HG02938 (cell line): ENCODE results near the gene POLD3.
"Not testable (repeated sequence)": the region's sequence is repeated elsewhere in the genome, so short reads cannot be mapped to it uniquely, and the experiment has no call there.

ENCODE experiments used
- ATAC-seq: cut with Tn5 transposase; IDR thresholded peaks from one replicate; pipeline ENCODE4 v1.9.1; 2021; ENCODE audit warnings: mild to moderate bottlenecking, moderate library complexity; ENCODE audit not compliant: unreplicated experiment

POLD3 gene

DNA sequence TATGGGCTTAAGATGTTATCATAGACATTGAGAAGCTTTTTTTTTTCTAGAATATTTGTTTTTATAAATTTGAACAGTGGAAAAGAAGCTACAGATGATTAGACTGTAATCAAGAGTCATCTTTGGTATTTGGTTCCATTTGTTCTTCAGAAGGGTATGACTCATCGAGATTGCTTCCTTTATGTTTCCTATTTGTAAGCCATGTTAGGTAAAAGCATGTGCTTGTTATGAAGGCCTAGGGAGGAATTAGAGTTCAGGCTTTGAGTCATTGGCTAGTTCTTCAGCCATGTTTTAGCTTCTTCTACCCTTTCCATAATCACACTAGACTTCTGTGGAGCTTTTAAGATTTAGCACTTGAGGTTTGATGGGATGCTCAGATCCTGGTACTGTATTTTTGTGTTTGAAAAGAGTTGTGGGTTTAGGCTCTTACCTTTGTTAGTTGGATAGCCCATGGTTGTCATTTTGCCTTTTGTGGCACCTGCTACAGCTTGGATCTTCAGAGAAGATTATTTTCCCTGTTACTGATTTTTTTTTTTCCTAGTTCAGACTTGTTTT is 44.3 kb downstream of the POLD3 start:
- no peak for ATAC-seq

DNA sequence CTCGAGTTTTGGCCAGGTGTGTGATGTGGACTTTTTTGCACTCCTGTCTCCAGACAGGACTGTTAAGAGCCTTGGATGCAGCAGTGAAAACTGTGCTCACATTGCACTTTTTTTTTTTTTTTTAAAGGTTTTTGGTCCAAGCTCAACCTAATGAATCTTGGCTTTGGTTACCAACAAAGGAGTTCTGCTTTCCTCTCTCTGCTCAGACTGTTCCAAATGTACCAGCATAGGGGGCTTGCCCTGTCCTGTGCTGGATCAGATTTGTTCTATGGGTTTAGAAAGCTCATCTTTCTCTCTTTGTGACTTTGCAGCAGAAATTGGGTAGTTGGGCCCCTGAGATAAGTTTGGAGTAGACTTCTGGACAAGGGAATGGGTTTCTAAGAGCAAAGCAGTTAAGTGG is 45.3 kb downstream of the POLD3 start:
- ATAC-seq: no peak

DNA sequence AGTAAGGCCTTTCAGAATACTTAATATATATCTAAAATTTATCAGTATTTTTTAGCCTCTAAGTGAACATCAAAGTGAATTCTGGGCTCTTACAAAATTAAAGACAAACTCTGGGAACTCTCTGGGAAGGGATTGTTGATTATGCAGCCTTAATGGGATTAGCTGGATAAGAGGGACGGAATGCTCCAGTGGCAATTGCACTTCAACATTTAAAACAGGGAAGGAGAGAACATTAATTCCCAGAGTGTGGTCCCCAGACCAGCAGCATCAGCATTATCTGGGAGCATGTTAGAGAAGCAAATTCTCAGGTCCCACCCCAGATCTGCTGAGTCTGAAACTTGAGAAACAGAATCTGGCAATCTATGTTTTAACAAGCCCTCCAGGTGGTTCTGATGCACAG is 46.5 kb downstream of the POLD3 start:
- ATAC-seq: no peak

DNA sequence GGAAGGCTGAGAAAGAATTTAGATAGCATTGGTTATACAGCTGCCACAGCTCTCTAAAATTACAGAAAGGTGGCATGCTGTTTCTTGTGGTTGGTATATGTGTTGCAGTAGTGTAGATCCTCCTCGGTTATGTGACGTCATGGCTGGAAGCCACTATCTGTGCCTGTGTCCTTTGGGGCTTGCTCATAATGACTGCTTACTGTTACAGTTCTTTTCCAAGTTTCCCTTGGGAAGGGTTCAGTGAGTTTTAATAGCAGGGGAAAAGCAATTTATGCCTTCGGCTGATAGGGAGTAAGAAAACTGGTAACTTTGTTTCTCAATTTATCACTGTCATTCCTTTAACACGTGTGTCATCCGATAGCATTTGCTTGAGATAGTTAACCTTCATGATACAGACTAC is 47.2 kb downstream of the POLD3 start:
- no peak for ATAC-seq

DNA sequence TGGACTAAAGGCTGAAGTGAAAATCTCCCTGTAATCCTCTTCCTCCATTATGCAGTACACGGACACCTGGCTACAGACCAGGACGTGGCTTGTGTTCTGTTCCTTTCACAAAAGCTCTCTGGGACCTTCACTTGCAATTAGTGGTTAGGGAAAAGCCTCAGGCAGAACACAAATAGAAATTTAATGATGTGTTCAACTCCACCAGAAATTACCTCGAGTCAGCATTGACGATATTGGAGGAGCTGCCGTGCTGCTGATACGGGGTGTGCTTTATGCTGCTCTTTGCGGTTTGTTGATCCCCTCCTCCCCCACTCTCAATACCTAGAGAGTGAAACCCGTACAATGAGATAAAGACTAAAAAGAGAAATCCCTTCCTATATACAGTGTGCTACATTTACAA is 48.9 kb downstream of the POLD3 start:
- ATAC-seq: no peak

DNA sequence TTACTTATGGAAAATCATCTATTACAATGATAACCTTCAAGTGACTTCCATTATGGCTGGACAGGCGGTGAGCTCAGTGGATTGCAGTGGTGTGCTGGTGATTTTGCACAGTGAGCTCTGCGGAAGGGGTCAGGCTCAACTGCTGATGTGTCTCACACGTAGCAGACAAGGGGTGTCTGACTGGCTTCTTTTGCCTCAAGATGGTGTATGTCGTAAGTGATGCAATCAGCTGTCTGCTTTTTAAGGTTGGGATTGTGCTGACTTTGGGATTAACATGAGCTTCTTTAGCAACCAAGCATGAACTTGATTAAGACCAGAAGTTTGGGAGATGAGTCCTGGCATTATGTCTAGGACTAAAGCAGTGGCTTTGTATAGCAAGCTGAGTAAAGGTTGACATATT is 49.5 kb downstream of the POLD3 start:
- no peak for ATAC-seq

DNA sequence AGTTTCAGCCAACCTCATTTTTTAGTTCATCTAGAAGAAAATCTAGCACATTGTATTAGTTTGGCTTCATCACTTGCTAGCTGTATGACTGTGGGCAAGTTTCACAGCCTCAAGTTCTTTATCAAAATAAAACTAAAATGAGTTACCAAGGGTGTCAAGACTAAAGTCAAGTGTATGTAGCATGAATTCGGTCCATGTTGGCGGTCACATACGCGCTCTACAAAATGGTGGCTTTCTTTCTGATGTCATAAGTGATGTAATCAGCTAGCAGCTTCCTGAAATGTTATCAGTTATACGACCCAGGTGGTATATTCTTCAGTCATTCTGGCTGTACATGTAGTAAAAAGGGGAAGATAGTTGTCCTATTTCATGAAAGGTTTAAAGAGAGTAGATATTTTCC is 50.5 kb downstream of the POLD3 start:
- no peak for ATAC-seq

DNA sequence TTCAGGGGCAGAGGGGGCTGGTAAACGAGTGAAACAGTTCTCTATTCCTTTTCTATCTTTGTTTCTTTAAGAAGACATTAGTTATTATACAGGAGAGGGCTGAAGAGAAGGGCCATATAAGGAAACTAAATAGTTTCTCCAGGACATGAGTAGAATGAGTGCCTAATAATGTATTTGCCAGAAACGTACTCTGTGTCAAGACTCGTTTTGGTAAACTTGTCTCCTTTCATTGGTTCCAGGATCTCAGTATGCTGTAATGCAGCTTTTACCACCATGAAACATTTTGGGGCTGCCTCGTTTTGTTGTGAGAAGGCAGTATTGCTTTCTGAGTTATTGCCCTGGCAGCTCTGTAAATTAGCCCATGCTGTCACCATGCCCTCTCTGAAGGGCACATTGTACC is 51.7 kb downstream of the POLD3 start:
- no peak for ATAC-seq

DNA sequence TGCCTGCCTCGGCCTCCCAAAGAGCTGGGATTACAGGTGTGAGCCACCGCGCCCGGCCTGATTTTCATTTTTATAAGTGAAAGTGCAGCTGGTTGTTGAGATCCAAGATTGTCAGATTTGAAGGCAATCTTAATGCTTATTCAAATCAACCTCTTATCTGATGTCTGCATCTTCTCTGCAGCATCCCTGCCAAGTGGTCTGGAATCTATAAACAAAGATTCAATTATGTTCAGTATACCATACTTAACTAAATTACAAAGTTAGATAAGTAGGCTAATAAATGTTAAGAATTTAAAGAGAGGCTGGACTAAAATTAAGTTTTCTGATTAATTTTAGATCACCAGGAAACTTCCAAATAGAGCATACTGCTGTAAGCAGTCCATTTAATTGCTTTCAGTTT is 53.8 kb downstream of the POLD3 start:
- no peak for ATAC-seq

DNA sequence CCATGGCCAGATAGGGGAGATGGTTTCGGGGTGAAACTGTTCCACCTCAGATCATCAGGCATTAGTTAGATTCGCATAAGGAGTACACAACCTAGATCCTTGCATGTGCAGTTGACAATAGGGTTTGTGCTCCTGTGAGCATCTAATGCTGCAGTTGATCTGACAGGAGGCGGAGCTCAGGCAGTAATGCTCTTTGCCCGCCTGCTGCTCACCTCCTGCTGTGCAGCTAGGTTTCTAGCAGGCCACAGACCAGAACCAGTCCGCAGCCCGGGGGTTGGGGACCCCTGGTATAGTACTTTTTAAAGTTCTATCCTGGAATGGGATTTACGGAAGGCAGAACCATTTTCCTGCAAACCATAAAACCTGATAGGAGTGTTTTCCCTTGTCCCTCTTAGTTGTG is 54.6 kb downstream of the POLD3 start:
- no peak for ATAC-seq

DNA sequence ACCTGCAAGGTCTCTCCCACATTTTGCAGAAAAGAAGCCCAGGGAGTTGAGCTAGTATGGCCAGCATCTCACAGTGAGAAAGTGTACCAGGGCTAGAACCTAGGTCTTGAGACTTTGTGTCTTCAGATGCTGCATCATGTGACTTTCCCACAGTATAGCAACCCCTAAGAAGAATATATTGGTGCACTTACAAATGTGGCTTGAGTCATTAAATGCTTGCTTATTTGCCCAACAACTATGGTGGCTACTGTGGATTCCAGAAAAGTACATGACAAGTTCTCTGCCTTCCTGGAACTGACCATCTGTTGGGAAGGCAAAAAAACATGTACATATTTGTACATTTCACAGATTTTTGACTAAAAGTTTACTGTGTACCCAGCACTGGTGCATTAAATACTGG is 55.0 kb downstream of the POLD3 start:
- ATAC-seq: no peak

DNA sequence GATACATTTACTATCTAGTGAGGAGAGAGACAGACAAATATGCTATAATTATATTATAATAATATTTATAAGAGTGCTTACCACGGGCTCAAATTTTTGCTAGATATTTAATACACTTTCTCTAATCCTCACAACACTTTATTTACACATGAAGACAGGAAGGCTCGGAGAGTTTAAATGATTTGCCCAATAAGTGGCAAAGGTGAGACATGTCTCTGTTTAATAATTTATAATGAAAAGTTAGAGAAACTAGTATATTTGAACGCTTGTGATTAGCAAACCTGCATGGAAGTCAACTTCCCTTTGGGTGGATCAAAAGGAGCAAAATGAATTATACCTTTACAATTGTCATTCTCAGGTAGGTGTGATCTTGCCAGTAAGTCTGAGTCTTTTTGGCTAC is 55.4 kb downstream of the POLD3 start:
- no peak for ATAC-seq

DNA sequence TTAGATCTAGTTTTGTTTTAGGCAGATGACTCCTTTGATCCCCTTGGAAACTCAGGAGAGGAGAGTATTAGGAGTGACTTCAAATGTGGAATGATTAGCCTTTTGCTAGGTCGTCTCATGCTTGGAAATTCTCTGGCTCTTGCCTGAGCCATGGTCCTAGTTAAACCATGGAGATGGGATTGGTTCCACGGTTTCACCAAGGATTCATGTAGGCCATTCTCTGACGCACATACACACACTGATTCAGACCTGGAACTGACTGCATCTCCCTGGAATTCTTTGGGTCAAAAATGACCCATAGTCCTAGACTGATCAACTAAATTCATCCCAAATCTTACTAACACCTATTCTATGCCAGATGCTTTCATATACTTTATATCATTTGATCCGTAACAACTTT is 56.5 kb downstream of the POLD3 start:
- no peak for ATAC-seq

DNA sequence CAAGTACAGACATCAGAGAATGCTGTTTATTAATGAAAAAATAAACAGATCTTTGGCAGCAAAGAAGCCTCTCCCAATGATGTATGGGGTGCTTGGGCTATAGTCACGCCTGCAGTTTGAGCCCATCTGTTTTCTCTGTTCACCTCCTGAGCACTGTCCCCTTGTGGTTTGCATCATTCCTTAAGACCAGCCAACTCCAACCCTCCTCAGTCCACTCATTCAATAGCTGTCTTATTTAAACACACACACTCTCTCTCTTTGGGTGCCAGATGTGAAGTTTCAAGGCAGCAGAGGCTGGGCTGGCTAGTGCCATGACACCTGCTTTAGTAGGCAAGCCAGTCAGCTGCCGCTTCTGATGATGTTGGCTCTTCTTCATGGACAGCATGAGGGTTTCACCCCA is 58.1 kb downstream of the POLD3 start:
- ATAC-seq: no peak

DNA sequence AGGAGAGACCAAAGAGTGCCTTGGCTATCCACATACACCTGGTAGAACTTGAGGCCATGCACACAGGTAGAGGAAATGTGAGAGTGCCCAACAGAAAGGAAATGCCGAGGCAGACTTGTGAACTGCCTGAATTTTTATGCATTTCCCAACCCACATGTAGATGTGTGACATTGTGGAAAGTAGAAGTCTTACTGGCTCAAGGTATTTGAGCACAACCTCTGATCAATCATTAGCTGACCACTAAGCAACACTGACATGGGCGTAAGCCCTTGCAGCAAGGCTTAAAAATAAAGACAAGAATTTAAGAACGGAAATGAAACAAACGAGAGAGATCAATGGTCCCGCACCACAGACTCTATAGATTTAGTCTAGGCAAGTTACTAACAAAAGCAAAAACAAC is 62.6 kb downstream of the POLD3 start:
- ATAC-seq: no peak

DNA sequence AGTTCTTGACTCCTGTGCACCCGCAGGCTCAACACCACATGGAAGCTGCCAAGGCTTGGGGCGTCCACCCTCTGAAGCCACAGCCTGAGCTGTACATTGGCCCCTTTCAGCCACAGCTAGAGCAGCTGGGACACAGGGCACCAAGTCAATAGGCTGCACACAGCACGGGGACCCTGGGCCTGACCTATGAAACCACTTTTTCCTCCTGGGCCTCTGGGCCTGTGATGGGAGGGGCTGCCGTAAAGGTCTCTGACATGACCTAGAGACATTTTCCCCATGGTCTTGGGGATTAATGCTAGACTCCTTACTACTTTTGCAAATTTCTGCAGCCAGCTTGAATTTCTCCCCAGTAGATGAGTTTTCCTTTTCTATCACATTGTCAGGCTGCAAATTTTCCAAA is 66.7 kb downstream of the POLD3 start:
- not testable (repeated sequence) for ATAC-seq

DNA sequence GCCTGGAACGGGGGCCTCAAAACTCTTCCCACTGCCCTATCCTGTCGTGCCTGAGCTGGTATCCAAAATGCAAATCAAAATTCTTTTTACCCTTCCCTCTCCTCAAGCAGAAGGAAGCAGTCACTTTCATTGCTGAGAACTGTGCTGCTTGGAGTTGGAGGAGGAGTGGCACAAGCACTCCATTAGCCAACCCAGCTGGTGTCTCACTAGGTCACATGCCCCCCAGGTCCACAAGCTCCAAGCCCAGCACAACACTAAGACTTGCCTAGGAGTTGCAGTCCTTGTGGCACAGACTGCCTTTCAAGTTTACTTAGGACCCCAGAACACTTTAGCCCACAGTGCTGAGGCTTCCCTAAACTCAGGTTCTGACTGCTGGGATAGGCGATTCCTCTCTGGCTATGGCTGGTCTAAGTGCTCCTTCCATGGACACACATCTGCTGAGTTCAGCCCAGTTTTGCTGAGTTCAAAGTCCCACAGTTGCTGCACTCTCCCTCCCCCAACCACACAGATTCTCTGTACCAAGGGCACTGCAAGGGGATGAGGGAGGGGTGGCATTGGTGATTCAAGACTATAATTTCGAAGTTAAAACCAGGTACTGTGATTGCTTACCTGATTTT is 70.2 kb downstream of the POLD3 start:
- ATAC-seq: no peak

DNA sequence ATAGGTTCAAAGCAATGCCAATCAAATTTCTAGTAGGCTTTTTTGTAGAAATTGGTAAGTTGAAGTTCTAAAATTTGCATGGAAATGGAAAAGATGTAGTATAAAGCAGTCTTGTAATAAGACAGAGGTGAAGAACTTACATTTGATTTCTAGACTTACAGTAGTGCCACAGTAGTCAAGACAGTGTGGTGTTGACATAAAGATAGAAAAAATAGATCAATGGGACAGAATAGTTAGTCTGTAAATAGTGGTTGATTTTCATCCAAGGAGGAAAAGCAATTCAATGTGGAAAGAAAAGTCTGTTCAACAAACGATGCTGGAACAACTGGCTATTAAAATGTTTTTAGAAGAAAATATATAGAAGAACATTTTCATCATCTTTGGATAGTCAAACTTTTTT is 70.9 kb downstream of the POLD3 start:
- no peak for ATAC-seq

DNA sequence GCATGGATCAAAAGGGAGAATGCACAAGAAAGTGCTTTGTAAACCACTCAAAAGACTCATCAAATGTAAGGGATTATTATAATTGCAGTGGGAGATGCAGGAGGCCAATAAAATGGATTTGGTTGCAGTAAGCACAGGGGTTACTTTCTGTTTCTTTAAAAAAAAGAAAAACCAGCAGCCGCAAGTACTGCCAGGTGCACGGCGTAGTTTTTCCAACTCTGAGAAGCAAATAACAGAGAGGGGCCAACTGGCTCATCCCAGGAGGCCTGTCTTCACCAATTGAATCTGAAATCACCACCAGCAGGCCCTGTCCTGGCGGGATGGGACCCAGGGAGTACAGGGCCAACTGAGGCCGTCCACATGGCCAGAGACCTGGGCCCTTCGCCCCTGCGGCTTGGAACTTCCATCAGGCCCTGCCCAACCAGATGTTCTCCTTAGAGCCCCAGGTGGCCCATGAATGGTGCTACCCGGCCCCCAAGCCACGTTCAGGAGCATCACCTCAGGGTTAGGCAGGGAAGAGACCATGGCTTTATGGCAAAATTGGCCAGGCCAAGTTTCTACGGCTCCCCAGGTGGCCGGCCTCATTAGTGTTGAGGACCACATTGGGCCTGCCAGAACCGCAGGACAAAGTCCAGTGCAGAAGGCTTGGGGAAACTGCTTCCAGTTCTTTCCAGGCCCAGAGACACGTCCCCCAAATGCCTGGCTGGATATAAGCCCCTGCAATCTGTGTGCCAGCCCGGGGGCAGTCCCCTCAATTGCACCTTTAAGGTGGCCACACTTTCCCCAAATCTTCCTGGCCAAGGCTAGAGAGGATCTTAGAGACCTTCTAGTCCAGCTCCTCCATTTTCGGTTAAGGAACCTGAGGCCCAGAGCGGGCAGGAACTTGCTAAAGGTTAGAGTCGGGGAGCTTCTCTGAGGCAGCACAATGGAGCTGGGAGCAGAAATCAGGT is 77.1 kb downstream of the POLD3 start:
- no peak for ATAC-seq

DNA sequence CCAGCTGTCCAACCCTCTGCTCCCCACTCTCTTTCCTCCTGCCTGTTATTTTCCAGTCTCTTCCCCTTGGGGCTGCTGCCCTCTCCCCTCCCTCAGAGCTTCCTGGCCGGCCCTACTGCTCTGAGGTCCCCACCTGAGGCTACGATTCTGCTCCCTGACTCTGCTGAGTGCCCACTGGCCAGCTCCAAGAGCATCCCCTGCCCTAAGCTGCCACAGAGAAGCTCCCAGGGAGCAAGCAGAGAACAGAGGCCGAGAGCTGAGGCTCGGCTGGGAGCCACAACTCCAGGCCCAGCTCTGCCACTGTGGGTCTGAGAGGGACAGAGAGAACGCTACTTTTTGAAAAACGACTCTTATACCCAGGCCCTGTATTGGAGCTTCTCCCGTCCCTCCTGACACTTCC is 77.8 kb downstream of the POLD3 start:
- no peak for ATAC-seq

DNA sequence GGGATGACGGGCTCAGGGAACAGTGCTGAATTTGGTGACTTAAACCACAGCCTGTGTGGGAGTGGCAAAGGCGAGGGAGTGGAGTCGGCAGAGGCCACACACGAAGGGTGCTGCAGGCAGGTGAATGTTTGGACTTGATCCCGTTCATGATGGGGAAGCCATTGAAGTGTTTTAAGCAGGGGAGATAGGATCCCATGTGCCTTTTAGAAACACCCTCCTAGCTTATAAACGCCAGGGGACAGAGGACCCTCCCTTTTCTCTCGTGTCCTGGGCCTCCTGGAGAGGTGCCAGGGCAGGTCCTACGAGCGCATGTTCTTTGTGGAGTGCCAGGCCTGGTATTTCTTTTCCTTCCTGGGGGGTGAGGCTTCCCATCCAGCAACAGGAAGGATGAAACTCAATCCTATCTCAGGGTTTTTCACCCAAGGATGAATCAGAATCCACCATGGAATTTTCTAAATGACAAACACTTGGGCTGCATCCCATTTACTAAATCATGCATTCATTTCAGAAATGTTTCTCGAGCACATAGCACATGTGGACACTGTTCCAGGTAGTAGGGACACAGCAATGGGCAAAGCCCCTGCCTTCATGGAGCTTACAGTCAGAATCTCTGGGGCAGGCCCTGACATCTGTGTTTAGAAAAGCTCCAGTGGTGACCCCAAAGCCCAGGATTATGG is 79.3 kb downstream of the POLD3 start:
- no peak for ATAC-seq
